ENCODE data around the gene ADCY1.

Gene ADCY1

DNA sequence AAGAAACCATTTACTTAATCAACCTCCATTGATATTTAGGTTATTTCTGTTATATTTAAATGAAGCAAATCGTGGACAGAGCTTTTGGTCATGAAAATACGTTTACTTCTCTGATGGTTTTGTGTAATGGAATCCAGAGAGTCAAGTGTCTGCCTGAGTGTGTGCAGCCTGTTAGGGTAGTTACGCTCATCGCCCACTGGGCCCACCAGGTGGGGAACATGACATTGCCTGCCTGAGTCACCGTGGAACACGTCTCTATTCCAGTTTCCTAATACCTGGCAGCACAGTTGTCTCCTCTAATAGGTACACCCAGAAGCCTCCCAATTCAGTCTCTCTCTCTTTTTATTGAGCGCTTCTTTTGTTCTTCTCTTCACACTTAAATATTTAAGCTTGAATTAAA lies 91.0 kb downstream of the ADCY1 start:
- Histone ChIP-seq H3K4me3 (ENCODE audit: low read length) (no peak overlapping the region), H3K27me3 (ENCODE audit: low read depth, low read length) (no peaks in the 10 kb centered on the region), H3K27ac (ENCODE audit: low read length) (no peak overlapping the region), H3K4me2 (ENCODE audit: low read length) (no peak overlapping the region), H2AFZ (ENCODE audit: low read depth, low read length) (no peak overlapping the region), H3K4me1 (ENCODE audit: low read length) (no peaks in the 10 kb centered on the region), H3K9me3 (ENCODE audit: insufficient read depth, low read length) (no peaks in the 10 kb centered on the region), H3K36me3 (replicated peaks; ENCODE audit: low read depth, low read length) (no peaks in the 10 kb centered on the region), H4K20me1 (ENCODE audit: insufficient read depth, low read length) (no peaks in the 10 kb centered on the region), H3K79me2 (ENCODE audit: low read length) (no peaks in the 10 kb centered on the region), H3K9ac (ENCODE audit: low read length) (no peak overlapping the region)
- TF ChIP-seq, protein P1, sequence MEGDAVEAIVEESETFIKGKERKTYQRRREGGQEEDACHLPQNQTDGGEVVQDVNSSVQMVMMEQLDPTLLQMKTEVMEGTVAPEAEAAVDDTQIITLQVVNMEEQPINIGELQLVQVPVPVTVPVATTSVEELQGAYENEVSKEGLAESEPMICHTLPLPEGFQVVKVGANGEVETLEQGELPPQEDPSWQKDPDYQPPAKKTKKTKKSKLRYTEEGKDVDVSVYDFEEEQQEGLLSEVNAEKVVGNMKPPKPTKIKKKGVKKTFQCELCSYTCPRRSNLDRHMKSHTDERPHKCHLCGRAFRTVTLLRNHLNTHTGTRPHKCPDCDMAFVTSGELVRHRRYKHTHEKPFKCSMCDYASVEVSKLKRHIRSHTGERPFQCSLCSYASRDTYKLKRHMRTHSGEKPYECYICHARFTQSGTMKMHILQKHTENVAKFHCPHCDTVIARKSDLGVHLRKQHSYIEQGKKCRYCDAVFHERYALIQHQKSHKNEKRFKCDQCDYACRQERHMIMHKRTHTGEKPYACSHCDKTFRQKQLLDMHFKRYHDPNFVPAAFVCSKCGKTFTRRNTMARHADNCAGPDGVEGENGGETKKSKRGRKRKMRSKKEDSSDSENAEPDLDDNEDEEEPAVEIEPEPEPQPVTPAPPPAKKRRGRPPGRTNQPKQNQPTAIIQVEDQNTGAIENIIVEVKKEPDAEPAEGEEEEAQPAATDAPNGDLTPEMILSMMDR (IDR thresholded peaks at IDR 0.05; ENCODE audit: low read depth, low read length): no peak
- no peak for TF ChIP-seq EZH2phosphoT487 (IDR thresholded peaks at IDR 0.05; ENCODE audit: low read depth)

GRCh38 chr7:45670227-45670626 lies 96.1 kb downstream of the ADCY1 start:
- Histone ChIP-seq H3K4me3 (ENCODE audit: low read length) (no peak overlapping the region), H3K9me3 (ENCODE audit: insufficient read depth, low read length) (no peaks in the 10 kb centered on the region), H3K36me3 (replicated peaks; ENCODE audit: low read depth, low read length) (no peaks in the 10 kb centered on the region), H3K4me2 (ENCODE audit: low read length) (no peak overlapping the region), H4K20me1 (ENCODE audit: insufficient read depth, low read length) (no peaks in the 10 kb centered on the region), H3K27me3 (ENCODE audit: low read depth, low read length) (no peaks in the 10 kb centered on the region), H3K9ac (ENCODE audit: low read length) (no peak overlapping the region), H2AFZ (ENCODE audit: low read depth, low read length) (no peak overlapping the region), H3K4me1 (ENCODE audit: low read length) (no peaks in the 10 kb centered on the region), H3K79me2 (ENCODE audit: low read length) (no peaks in the 10 kb centered on the region), H3K27ac (ENCODE audit: low read length) (no peak overlapping the region)
- TF ChIP-seq EZH2phosphoT487 (IDR thresholded peaks at IDR 0.05; ENCODE audit: low read depth): no peak
- TF ChIP-seq, protein P1 (IDR thresholded peaks at IDR 0.05; ENCODE audit: low read depth, low read length): no peak

GRCh38 chr7:45670717-45671116 lies 96.5 kb downstream of the ADCY1 start:
- Histone ChIP-seq H3K9me3 (ENCODE audit: insufficient read depth, low read length) (no peaks in the 10 kb centered on the region), H3K36me3 (replicated peaks; ENCODE audit: low read depth, low read length) (no peaks in the 10 kb centered on the region), H2AFZ (ENCODE audit: low read depth, low read length) (no peak overlapping the region), H3K9ac (ENCODE audit: low read length) (no peak overlapping the region), H3K4me3 (ENCODE audit: low read length) (no peak overlapping the region), H4K20me1 (ENCODE audit: insufficient read depth, low read length) (no peaks in the 10 kb centered on the region), H3K27ac (ENCODE audit: low read length) (no peak overlapping the region), H3K27me3 (ENCODE audit: low read depth, low read length) (no peaks in the 10 kb centered on the region), H3K4me1 (ENCODE audit: low read length) (no peaks in the 10 kb centered on the region), H3K79me2 (ENCODE audit: low read length) (no peaks in the 10 kb centered on the region), H3K4me2 (ENCODE audit: low read length) (no peak overlapping the region)
- TF ChIP-seq, protein P1 (IDR thresholded peaks at IDR 0.05; ENCODE audit: low read depth, low read length): no peak

GRCh38 chr7:45677311-45677900 lies 103.2 kb downstream of the ADCY1 start:
- Histone ChIP-seq H3K4me1 (ENCODE audit: low read length) (no peaks in the 10 kb centered on the region), H3K27me3 (ENCODE audit: low read depth, low read length) (no peaks in the 10 kb centered on the region), H3K9ac (ENCODE audit: low read length) (no peak overlapping the region), H4K20me1 (ENCODE audit: insufficient read depth, low read length) (no peaks in the 10 kb centered on the region), H3K9me3 (ENCODE audit: insufficient read depth, low read length) (no peaks in the 10 kb centered on the region), H3K79me2 (ENCODE audit: low read length) (no peaks in the 10 kb centered on the region), H3K36me3 (replicated peaks; ENCODE audit: low read depth, low read length) (no peaks in the 10 kb centered on the region), H3K4me3 (ENCODE audit: low read length) (no peak overlapping the region), H2AFZ (ENCODE audit: low read depth, low read length) (no peak overlapping the region), H3K27ac (ENCODE audit: low read length) (no peak overlapping the region), H3K4me2 (ENCODE audit: low read length) (no peak overlapping the region)
- TF ChIP-seq, protein P1 (IDR thresholded peaks at IDR 0.05; ENCODE audit: low read depth, low read length): no peak
- TF ChIP-seq EZH2phosphoT487 (IDR thresholded peaks at IDR 0.05; ENCODE audit: low read depth): no peak

Measured in OCI-LY3 (cell line).